ENCODE measurements around the gene CACNG7. TPM values are rescaled to one million over a fixed set of nuclear protein-coding genes. Genes with fewer than 3 reads are reported as not detected.

The CACNG7 gene
- total RNA-seq, 2 experiments from 2014 or later = not detected

DNA sequence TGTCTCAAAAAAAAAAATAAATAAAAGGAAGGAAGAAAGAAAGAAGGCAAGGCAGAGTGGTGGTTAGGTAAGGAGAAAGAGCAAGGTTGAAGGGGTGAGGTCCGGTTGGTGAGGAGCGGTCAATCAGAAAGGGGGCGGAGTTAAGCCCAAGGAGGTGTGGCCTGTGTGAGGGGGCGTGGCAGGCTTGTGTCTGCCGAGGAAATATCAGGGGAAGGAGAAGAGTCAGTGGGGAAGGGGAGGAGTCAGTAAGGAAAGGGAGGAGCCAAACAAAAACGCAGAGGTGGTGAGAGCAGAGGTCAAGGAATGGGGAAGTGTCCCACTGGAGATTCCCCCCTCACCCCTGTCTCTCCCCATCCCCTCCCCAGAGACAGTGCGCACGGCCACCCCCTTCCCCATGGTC lies 5.9 kb downstream of the CACNG7 start:
- Histone ChIP-seq H3K4me3 (ENCODE audit: low read depth, low read length, poor library complexity, severe bottlenecking) (no peak overlapping the region), H3K9me2 (ENCODE audit: insufficient read depth, low read length) (no peaks in the 10 kb centered on the region), H2AFZ (ENCODE audit: low read length) (no peak overlapping the region), H4K20me1 (ENCODE audit: insufficient read depth, low read length) (no peaks in the 10 kb centered on the region), H3K36me3 (ENCODE audit: insufficient read depth, low read length) (no peaks in the 10 kb centered on the region), H3K27ac (ENCODE audit: low read depth, low read length, poor library complexity, severe bottlenecking) (no peak overlapping the region), H3K9me3 (ENCODE audit: low read length) (no peaks in the 10 kb centered on the region), H3K4me2 (ENCODE audit: low read length) (no peak overlapping the region), H3K79me2 (ENCODE audit: insufficient read depth, low read depth, low read length) (no peaks in the 10 kb centered on the region), H3K4me1 (ENCODE audit: insufficient read depth, low read length, poor library complexity, severe bottlenecking) (no peaks in the 10 kb centered on the region)
- CTCF ChIA-PET (ENCODE audit: unreplicated experiment) = no interaction called here
- DNase-seq (ENCODE audit: low spot score) = peak; percentile 8
- BruUV-seq (replicated peaks) = no TSS peak
- intact Hi-C loops (cut with micrococcal nuclease; ENCODE audit: unreplicated experiment) = no loop called here
- no peak for TF ChIP-seq CTCF (conservative IDR thresholded peaks at IDR 0.05; ENCODE audit: low read length)
- no peak for TF ChIP-seq EZH2phosphoT487 (IDR thresholded peaks at IDR 0.05; ENCODE audit: borderline replicate concordance, low read depth, low read length)
- POLR2A ChIA-PET = no interaction called here

DNA sequence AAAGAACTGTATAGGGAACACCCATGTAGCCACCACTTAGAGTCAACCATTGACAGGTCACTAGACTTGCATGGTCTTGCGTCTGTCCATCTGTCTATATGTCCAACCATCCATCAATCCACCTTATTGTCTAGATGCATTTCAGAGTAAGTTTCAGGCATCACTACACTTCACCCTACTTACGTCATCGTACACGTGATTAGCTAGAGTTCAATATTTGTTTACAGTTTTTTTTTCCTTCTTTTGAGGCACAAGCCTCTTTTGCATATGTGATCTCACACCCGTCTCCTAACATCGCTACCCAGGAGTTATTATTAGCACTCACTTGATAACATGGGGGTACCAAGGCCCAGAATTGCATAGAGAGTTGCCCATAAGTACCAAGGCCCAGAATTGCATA lies 6.9 kb downstream of the CACNG7 start:
- no peak for TF ChIP-seq CTCF (conservative IDR thresholded peaks at IDR 0.05; ENCODE audit: low read length)
- TF ChIP-seq EZH2phosphoT487 (IDR thresholded peaks at IDR 0.05; ENCODE audit: borderline replicate concordance, low read depth, low read length) = no peak
- ChIA-PET POLR2A (interaction anchor here (0.7 kb wide), 1 partner anchor 73 kb away, joined by 3 read pairs; no protein-coding TSS in a partner anchor), CTCF (ENCODE audit: unreplicated experiment) (no interaction called here)
- Histone ChIP-seq H3K27ac (ENCODE audit: low read depth, low read length, poor library complexity, severe bottlenecking) (no peak overlapping the region), H3K4me3 (ENCODE audit: low read depth, low read length, poor library complexity, severe bottlenecking) (no peak overlapping the region), H3K4me1 (ENCODE audit: insufficient read depth, low read length, poor library complexity, severe bottlenecking) (no peaks in the 10 kb centered on the region), H3K4me2 (ENCODE audit: low read length) (no peak overlapping the region), H4K20me1 (ENCODE audit: insufficient read depth, low read length) (no peaks in the 10 kb centered on the region), H3K79me2 (ENCODE audit: insufficient read depth, low read depth, low read length) (no peaks in the 10 kb centered on the region), H2AFZ (ENCODE audit: low read length) (no peak overlapping the region), H3K36me3 (ENCODE audit: insufficient read depth, low read length) (no peaks in the 10 kb centered on the region), H3K9me2 (ENCODE audit: insufficient read depth, low read length) (no peaks in the 10 kb centered on the region), H3K9me3 (ENCODE audit: low read length) (no peaks in the 10 kb centered on the region)
- no TSS peak for BruUV-seq (replicated peaks)
- DNase-seq (ENCODE audit: low spot score) = no peak
- intact Hi-C loops (cut with micrococcal nuclease; ENCODE audit: unreplicated experiment) = no loop called here

- Histone ChIP-seq H3K4me2 (ENCODE audit: low read length) (no peak overlapping the region), H2AFZ (ENCODE audit: low read length) (no peak overlapping the region), H3K4me3 (ENCODE audit: low read depth, low read length, poor library complexity, severe bottlenecking) (no peak overlapping the region), H3K9me3 (ENCODE audit: low read length) (no peaks in the 10 kb centered on the region), H3K27ac (ENCODE audit: low read depth, low read length, poor library complexity, severe bottlenecking) (no peak overlapping the region), H3K79me2 (ENCODE audit: insufficient read depth, low read depth, low read length) (no peaks in the 10 kb centered on the region), H3K9me2 (ENCODE audit: insufficient read depth, low read length) (no peaks in the 10 kb centered on the region), H3K4me1 (ENCODE audit: insufficient read depth, low read length, poor library complexity, severe bottlenecking) (no peaks in the 10 kb centered on the region), H3K36me3 (ENCODE audit: insufficient read depth, low read length) (no peaks in the 10 kb centered on the region), H4K20me1 (ENCODE audit: insufficient read depth, low read length) (no peaks in the 10 kb centered on the region)
- TF ChIP-seq CTCF (conservative IDR thresholded peaks at IDR 0.05; ENCODE audit: low read length) (no peak), EZH2phosphoT487 (IDR thresholded peaks at IDR 0.05; ENCODE audit: borderline replicate concordance, low read depth, low read length) (no peak)
- intact Hi-C loops (cut with micrococcal nuclease; ENCODE audit: unreplicated experiment) = no loop called here
- ChIA-PET POLR2A (interaction anchor here (0.6 kb wide), 2 partner anchors 98 to 366 kb away, joined by 3 read pairs; no protein-coding TSS in a partner anchor), CTCF (ENCODE audit: unreplicated experiment) (no interaction called here)
- no peak for DNase-seq (ENCODE audit: low spot score)
- BruUV-seq (replicated peaks) = no TSS peak
Observed at GRCh38 chr19:53917356-53917755, 8.3 kb downstream of the CACNG7 start.

All from OCI-LY7 (cell line).